Colonic mucosa (tissue), 4 donors: Measurements from ENCODE around the gene OSBP2. TPM values are rescaled to one million over a fixed set of nuclear protein-coding genes. Genes with fewer than 3 reads are reported as not detected.

Source experiments
- DNase-seq: peaks from one replicate; pipeline ENCODE4 v3.0.0-alpha.2; 2020
- H3K27ac ChIP-seq: fragments of 200-600 bp; one replicate; pipeline ENCODE4 v1.8.0; 2021
- H3K27me3 ChIP-seq: fragments of 200-600 bp; one replicate; pipeline ENCODE4 v1.8.0; 2021
- H3K36me3 ChIP-seq: fragments of 200-600 bp; one replicate; pipeline ENCODE4 v1.8.0; 2021
- H3K4me1 ChIP-seq: fragments of 200-600 bp; one replicate; pipeline ENCODE4 v1.8.0; 2021; ENCODE audit warnings: mild to moderate bottlenecking
- H3K4me3 ChIP-seq: fragments of 200-600 bp; one replicate; pipeline ENCODE4 v1.8.0; 2021
- H3K9ac ChIP-seq, 2 donors: one replicate each; pipeline ENCODE4 v1.7.0; 2013; ENCODE audit warnings: control low read depth in 2 of 2, low read depth in 2 of 2, low read length in 2 of 2
- H3K9me3 ChIP-seq: fragments of 200-600 bp; one replicate; pipeline ENCODE4 v1.8.0; 2021
- CTCF ChIP-seq: fragments of 200-600 bp; IDR thresholded peaks from one replicate; pipeline ENCODE4 v1.8.0; 2022; ENCODE audit warnings: antibody characterized with exemption, mild to moderate bottlenecking
- intact Hi-C: fragments of 100-400 bp; cut with DNase I; formaldehyde crosslinking; loops from one replicate; pipeline ENCODE4 v1.14.1; 2022
- total RNA-seq, 2 donors: library from RNA; stranded (reverse); fragmentation: NEBNext Ultra II Directional in 1 of 2; extraction: Animal tissue kit (Norgen Biotek cat#: 25700) in 1 of 2; gene quantifications; one replicate each; pipeline ENCODE4 v1.2.1, GENCODE V29; 2021
- donor health status: healthy.
- donor health status: DM: no; HTN: no; CAD: no.
- donor health status: DM: no; HTN: no; CAD: no.

The OSBP2 gene
- total RNA-seq, 2 donors from 2014 or later = 3.2 to 4.3 TPM

DNA sequence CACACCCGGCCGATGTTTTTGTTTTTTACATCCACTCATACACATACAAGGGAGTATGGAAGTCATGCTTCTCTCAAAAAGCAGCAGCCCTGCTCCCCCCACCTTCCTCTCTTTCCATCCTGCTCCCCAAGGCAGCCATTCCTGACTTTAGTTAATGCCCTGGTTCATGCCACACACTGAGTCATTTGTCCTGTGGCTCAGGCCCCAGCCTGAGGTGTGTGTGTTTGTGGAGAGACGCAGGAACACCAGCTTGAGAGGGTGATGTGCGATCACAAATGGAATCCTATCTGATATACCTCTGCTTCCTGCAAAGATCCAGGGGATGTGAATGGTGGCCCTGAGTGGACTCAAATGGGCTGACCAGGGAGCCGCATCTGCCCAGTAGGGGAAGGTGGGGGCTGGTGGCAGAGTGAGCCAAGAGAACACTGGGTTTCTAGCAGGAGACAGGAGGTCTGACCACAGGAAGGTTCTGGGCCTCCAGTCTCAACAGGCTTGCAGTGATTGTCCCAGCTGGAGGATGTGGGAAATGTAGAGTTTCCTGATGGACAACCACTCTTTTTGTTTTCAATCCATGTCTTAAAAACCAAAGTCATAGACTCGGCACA lies 86.7 kb downstream of the OSBP2 start:
- Histone ChIP-seq H3K4me3 (no peak overlapping the region), H3K27ac (no peak overlapping the region), H3K9me3 (no peaks in the 10 kb centered on the region), H3K36me3 (no peaks in the 10 kb centered on the region), H3K4me1 (no peaks in the 10 kb centered on the region), H3K27me3 (no peaks in the 10 kb centered on the region), H3K9ac (no peak overlapping the region)
- intact Hi-C loops = loop anchor here (10.0 kb wide), 1 partner anchor 83 kb away; no protein-coding TSS in a partner anchor
- no peak for TF ChIP-seq CTCF
- no peak for DNase-seq

DNA sequence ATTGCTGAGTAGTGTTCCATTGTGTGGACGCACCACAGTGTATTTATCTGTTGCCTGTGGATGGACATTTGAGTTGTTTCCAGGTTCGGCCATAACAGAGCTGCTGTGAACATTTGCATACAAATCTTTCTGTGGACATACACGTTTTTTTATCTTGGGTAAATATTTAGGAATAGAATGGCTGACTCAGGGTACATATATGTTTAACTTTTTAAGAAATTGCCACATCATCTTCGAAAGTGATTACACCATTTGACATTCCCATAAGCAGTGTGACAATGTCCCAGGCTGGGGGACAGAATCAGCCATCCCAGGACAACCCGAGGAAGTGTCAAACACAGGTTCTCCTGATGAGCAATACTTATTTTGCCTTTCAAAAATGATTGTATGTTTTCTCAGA lies 87.9 kb downstream of the OSBP2 start:
- no peak for TF ChIP-seq CTCF
- intact Hi-C loops = loop anchor here (10.0 kb wide), 1 partner anchor 82 kb away; no protein-coding TSS in a partner anchor
- no peaks in the 10 kb centered on the region for H3K36me3 ChIP-seq
- no peak overlapping the region for H3K27ac ChIP-seq
- H3K9me3 ChIP-seq = no peaks in the 10 kb centered on the region
- H3K27me3 ChIP-seq = no peaks in the 10 kb centered on the region
- no peak overlapping the region for H3K9ac ChIP-seq
- H3K4me1 ChIP-seq = no peaks in the 10 kb centered on the region
- no peak overlapping the region for H3K4me3 ChIP-seq
- DNase-seq = no peak

- no peak overlapping the region for H3K27ac ChIP-seq
- no peak overlapping the region for H3K9ac ChIP-seq
- H3K27me3 ChIP-seq = no peaks in the 10 kb centered on the region
- no peaks in the 10 kb centered on the region for H3K36me3 ChIP-seq
- no peak for DNase-seq
- TF ChIP-seq CTCF = no peak
- no peaks in the 10 kb centered on the region for H3K4me1 ChIP-seq
- H3K4me3 ChIP-seq = no peak overlapping the region
- intact Hi-C loops = loop anchor here (10.0 kb wide), 1 partner anchor 82 kb away; no protein-coding TSS in a partner anchor
- H3K9me3 ChIP-seq = no peaks in the 10 kb centered on the region
These were observed 88.3 kb downstream of the OSBP2 start for GRCh38 chr22:30783021-30783420.

GRCh38 chr22:30785527-30785926 lies 90.9 kb downstream of the OSBP2 start:
- Histone ChIP-seq H3K9me3 (no peaks in the 10 kb centered on the region), H3K36me3 (no peaks in the 10 kb centered on the region), H3K9ac (no peak overlapping the region), H3K27ac (no peak overlapping the region), H3K4me3 (no peak overlapping the region), H3K27me3 (no peaks in the 10 kb centered on the region), H3K4me1 (no peaks in the 10 kb centered on the region)
- intact Hi-C loops = loop anchor here (10.0 kb wide), 1 partner anchor 79 kb away; no protein-coding TSS in a partner anchor
- no peak for DNase-seq
- TF ChIP-seq CTCF = no peak

DNA sequence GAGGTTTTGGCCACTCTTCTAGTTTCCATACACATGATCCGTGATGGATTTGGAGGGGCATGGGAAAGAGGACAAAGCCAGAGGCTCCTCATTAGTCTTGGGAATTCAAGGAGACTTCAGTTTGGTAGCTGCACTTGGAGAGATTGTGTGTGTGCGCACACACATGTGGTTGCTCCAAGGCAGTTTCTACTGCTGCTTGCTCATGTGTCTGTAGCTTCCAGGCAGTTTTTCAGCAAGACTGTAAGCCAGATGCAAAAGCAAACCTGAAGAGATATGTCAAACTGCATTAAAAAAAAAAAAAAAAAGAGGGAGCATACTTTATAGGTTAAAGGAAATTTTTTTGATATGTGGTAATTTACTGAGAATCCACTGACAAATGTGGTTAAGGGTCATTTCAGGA lies 95.7 kb downstream of the OSBP2 start:
- H3K4me1 ChIP-seq = no peaks in the 10 kb centered on the region
- DNase-seq = no peak
- H3K9me3 ChIP-seq = no peaks in the 10 kb centered on the region
- H3K9ac ChIP-seq = no peak overlapping the region
- no peaks in the 10 kb centered on the region for H3K27me3 ChIP-seq
- H3K27ac ChIP-seq = no peak overlapping the region
- H3K4me3 ChIP-seq = no peak overlapping the region
- no peak for TF ChIP-seq CTCF
- H3K36me3 ChIP-seq = no peaks in the 10 kb centered on the region
- intact Hi-C loops = no loop called here
